Astrocyte (in vitro differentiated cells and primary cell): Measurements from ENCODE around the gene ATP1B1. TPM values are rescaled to one million over a fixed set of nuclear protein-coding genes. Genes with fewer than 3 reads are reported as not detected.

ENCODE experiments used
- DNase-seq: peaks from one replicate; pipeline ENCODE4 v3.0.0-alpha.2; 2010; ENCODE audit warnings: low read depth
- FAIRE-seq: peaks from 2 replicates; lab custom pipeline; 2011; peaks lifted over from hg19 to GRCh38; lab: Jason Lieb, UNC
- H2AFZ ChIP-seq: 2 replicates; pipeline ENCODE4 v1.6.0; 2012; ENCODE audit warnings: low read depth, low read length, inconsistent platforms
- H3K27ac ChIP-seq: 2 replicates; pipeline ENCODE4 v1.5.1; 2011; ENCODE audit warnings: low read depth, low read length, inconsistent platforms
- H3K27me3 ChIP-seq: 2 replicates; pipeline ENCODE4 v1.6.0; 2011; ENCODE audit warnings: low read length, inconsistent platforms; ENCODE audit not compliant: insufficient read depth
- H3K36me3 ChIP-seq: 2 replicates; pipeline ENCODE4 v1.5.1; 2011; ENCODE audit warnings: low read length, inconsistent platforms; ENCODE audit not compliant: insufficient read depth
- H3K4me1 ChIP-seq: 2 replicates; pipeline ENCODE4 v1.5.1; 2011; ENCODE audit warnings: low read length, inconsistent platforms; ENCODE audit not compliant: insufficient read depth
- H3K4me2 ChIP-seq: 2 replicates; pipeline ENCODE4 v1.6.0; 2012; ENCODE audit warnings: low read length, inconsistent platforms
- H3K4me3 ChIP-seq: 2 replicates; pipeline ENCODE4 v1.5.1; 2011; ENCODE audit warnings: low read depth, mild to moderate bottlenecking, low read length, inconsistent platforms; ENCODE audit not compliant: insufficient read depth
- H3K79me2 ChIP-seq: 2 replicates; pipeline ENCODE4 v1.6.0; 2012; ENCODE audit warnings: mild to moderate bottlenecking, low read length, inconsistent platforms; ENCODE audit not compliant: insufficient read depth
- H3K9ac ChIP-seq: 2 replicates; pipeline ENCODE4 v1.6.0; 2012; ENCODE audit warnings: mild to moderate bottlenecking, low read length, inconsistent platforms
- H3K9me3 ChIP-seq: 2 replicates; pipeline ENCODE4 v1.5.1; 2012; ENCODE audit warnings: low read depth, mild to moderate bottlenecking, low read length, inconsistent platforms; ENCODE audit not compliant: insufficient read depth
- H4K20me1 ChIP-seq: 2 replicates; pipeline ENCODE4 v1.6.0; 2012; ENCODE audit warnings: low read length, inconsistent platforms; ENCODE audit not compliant: insufficient read depth
- H3K27ac Mint-ChIP-seq: one replicate; pipeline ENCODE4 v1.8.0; 2021; ENCODE audit warnings: mild to moderate bottlenecking, mixed read lengths; ENCODE audit not compliant: unreplicated experiment
- H3K27me3 Mint-ChIP-seq: one replicate; pipeline ENCODE4 v1.8.0; 2021; ENCODE audit warnings: low read depth, mixed read lengths; ENCODE audit not compliant: unreplicated experiment
- H3K36me3 Mint-ChIP-seq: one replicate; pipeline ENCODE4 v1.8.0; 2021; ENCODE audit warnings: low read depth, mixed read lengths; ENCODE audit not compliant: unreplicated experiment
- H3K4me1 Mint-ChIP-seq: one replicate; pipeline ENCODE4 v1.8.0; 2021; ENCODE audit warnings: low read depth, mixed read lengths; ENCODE audit not compliant: unreplicated experiment
- H3K4me3 Mint-ChIP-seq: one replicate; pipeline ENCODE4 v1.8.0; 2021; ENCODE audit warnings: mild to moderate bottlenecking, moderate library complexity, mixed read lengths; ENCODE audit not compliant: unreplicated experiment
- H3K9me3 Mint-ChIP-seq: one replicate; pipeline ENCODE4 v1.8.0; 2021; ENCODE audit warnings: mild to moderate bottlenecking, mixed read lengths; ENCODE audit not compliant: unreplicated experiment
- EZH2 ChIP-seq: IDR thresholded peaks from 2 replicates; pipeline ENCODE4 v1.6.1; 2012; ENCODE audit warnings: mild to moderate bottlenecking, low read length, inconsistent platforms; ENCODE audit not compliant: insufficient read depth
- total RNA-seq: library from RNA; stranded (reverse); gene quantifications from 2 replicates; pipeline ENCODE4 v1.2.1, GENCODE V29; 2021
- TF ChIP-seq, protein P1 (sequence below): IDR thresholded peaks from 2 replicates; pipeline ENCODE4 v1.5.1; 2011; ENCODE audit warnings: low read depth, mild to moderate bottlenecking, inconsistent platforms, low read length, moderate library complexity; ENCODE audit not compliant: insufficient read depth

The ATP1B1 gene
- total RNA-seq, 1 donor from 2014 or later, result 56.5 TPM

DNA sequence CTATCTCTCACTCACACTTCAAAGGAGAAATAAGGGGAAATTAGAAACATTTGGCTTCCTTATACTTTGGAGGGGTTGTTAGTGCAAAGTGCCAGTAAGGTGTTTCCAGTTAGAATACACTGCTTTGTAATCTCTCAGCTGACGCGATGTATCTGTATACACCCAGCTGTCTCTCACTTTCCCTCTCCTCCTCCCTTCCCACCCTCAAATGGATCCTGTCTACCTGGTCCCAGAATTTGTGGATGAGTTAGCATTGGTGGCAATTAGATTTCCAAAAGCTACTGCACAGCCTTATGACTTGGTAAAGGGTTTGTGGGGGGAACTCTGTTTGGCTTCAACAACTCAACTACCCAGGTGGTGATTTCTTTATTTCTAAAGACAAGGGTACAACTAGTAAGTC lies 10.5 kb downstream of the ATP1B1 start:
- H3K4me1 ChIP-seq, result peaks cover 49% of the 10 kb centered on the region
- peaks cover 31% of the 10 kb centered on the region for H3K36me3 Mint-ChIP-seq
- no peaks in the 10 kb centered on the region for H3K9me3 ChIP-seq
- peaks cover 64% of the 10 kb centered on the region for H3K4me1 Mint-ChIP-seq
- H3K4me3 ChIP-seq, result no peak overlapping the region
- peaks cover 52% of the 10 kb centered on the region for H3K79me2 ChIP-seq
- H3K9me3 Mint-ChIP-seq, result peaks cover 4% of the 10 kb centered on the region
- no peaks in the 10 kb centered on the region for H4K20me1 ChIP-seq
- no peak overlapping the region for H3K9ac ChIP-seq
- no peak overlapping the region for H2AFZ ChIP-seq
- TF ChIP-seq EZH2, result no peak
- TF ChIP-seq, protein P1, sequence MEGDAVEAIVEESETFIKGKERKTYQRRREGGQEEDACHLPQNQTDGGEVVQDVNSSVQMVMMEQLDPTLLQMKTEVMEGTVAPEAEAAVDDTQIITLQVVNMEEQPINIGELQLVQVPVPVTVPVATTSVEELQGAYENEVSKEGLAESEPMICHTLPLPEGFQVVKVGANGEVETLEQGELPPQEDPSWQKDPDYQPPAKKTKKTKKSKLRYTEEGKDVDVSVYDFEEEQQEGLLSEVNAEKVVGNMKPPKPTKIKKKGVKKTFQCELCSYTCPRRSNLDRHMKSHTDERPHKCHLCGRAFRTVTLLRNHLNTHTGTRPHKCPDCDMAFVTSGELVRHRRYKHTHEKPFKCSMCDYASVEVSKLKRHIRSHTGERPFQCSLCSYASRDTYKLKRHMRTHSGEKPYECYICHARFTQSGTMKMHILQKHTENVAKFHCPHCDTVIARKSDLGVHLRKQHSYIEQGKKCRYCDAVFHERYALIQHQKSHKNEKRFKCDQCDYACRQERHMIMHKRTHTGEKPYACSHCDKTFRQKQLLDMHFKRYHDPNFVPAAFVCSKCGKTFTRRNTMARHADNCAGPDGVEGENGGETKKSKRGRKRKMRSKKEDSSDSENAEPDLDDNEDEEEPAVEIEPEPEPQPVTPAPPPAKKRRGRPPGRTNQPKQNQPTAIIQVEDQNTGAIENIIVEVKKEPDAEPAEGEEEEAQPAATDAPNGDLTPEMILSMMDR, result no peak
- H3K27me3 ChIP-seq, result no peaks in the 10 kb centered on the region
- no peak for FAIRE-seq
- H3K27me3 Mint-ChIP-seq, result no peaks in the 10 kb centered on the region
- H3K36me3 ChIP-seq, result peaks cover 16% of the 10 kb centered on the region
- no peak overlapping the region for H3K4me2 ChIP-seq
- H3K4me3 Mint-ChIP-seq, result no peak overlapping the region
- no peak for DNase-seq
- H3K27ac Mint-ChIP-seq, result no peak overlapping the region
- H3K27ac ChIP-seq, result no peak overlapping the region

GRCh38 chr1:169117599-169117998 lies 11.1 kb downstream of the ATP1B1 start:
- Histone ChIP-seq H3K79me2 (peaks cover 50% of the 10 kb centered on the region), H2AFZ (no peak overlapping the region), H3K36me3 (peaks cover 11% of the 10 kb centered on the region), H3K27ac (no peak overlapping the region), H3K27me3 (no peaks in the 10 kb centered on the region), H3K4me1 (peaks cover 45% of the 10 kb centered on the region), H4K20me1 (no peaks in the 10 kb centered on the region), H3K4me2 (no peak overlapping the region), H3K9ac (no peak overlapping the region), H3K9me3 (no peaks in the 10 kb centered on the region), H3K4me3 (no peak overlapping the region)
- H3K4me1 Mint-ChIP-seq, result peaks cover 58% of the 10 kb centered on the region
- TF ChIP-seq, protein P1, result no peak
- no peak for TF ChIP-seq EZH2
- DNase-seq (no peak), FAIRE-seq (no peak)
- no peak overlapping the region for H3K4me3 Mint-ChIP-seq
- H3K27me3 Mint-ChIP-seq, result no peaks in the 10 kb centered on the region
- H3K9me3 Mint-ChIP-seq, result peaks cover 4% of the 10 kb centered on the region
- H3K27ac Mint-ChIP-seq, result no peak overlapping the region
- peaks cover 28% of the 10 kb centered on the region for H3K36me3 Mint-ChIP-seq

DNA sequence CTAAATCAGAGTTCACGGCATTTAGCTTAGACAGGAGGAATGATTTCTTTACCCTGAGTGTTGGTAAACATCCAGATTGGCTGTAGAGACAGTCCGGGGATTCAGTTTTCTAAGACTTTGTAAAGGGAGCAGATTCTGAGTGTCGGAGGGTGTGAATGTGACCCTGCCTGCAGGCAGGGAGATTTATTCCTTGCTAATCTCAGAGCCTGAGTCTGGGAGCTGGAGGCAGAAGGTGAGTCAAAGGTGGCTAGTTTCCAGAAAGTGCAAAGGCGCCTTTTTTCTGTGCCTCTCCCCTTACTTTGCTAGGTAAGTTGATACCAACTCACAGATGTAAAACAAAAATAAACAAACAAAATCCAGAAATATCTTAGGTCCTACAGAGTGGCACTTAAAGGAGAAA lies 11.7 kb downstream of the ATP1B1 start:
- H3K36me3 Mint-ChIP-seq, result peaks cover 28% of the 10 kb centered on the region

More for the DNA sequence above, 11.7 kb downstream of the ATP1B1 start:
- FAIRE-seq, result no peak
- DNase-seq, result no peak
- no peak overlapping the region for H3K27ac Mint-ChIP-seq
- H3K9me3 ChIP-seq, result no peaks in the 10 kb centered on the region
- no peak overlapping the region for H3K4me2 ChIP-seq
- no peaks in the 10 kb centered on the region for H3K27me3 ChIP-seq
- peaks cover 54% of the 10 kb centered on the region for H3K79me2 ChIP-seq
- H3K4me1 ChIP-seq, result peaks cover 43% of the 10 kb centered on the region
- peaks cover 4% of the 10 kb centered on the region for H3K9me3 Mint-ChIP-seq
- H2AFZ ChIP-seq, result no peak overlapping the region
- TF ChIP-seq EZH2, result no peak
- TF ChIP-seq, protein P1, result no peak
- H3K4me1 Mint-ChIP-seq, result peaks cover 52% of the 10 kb centered on the region
- no peak overlapping the region for H3K9ac ChIP-seq
- no peak overlapping the region for H3K27ac ChIP-seq
- no peak overlapping the region for H3K4me3 ChIP-seq
- H3K36me3 ChIP-seq, result peaks cover 11% of the 10 kb centered on the region
- H4K20me1 ChIP-seq, result no peaks in the 10 kb centered on the region
- no peak overlapping the region for H3K4me3 Mint-ChIP-seq
- no peaks in the 10 kb centered on the region for H3K27me3 Mint-ChIP-seq
